ENCODE data around the gene PEPD.

- TF ChIP-seq CTCF (conservative IDR thresholded peaks at IDR 0.05; ENCODE audit: low read length) = no peak
- TF ChIP-seq EZH2phosphoT487 (IDR thresholded peaks at IDR 0.05; ENCODE audit: borderline replicate concordance) = no peak
These were observed 57.4 kb downstream of the PEPD start for GRCh38 chr19:33464010-33464732.
